HG02623 (cell line): ENCODE data around the gene KCNMA1.

Source experiments
- ATAC-seq: cut with Tn5 transposase; IDR thresholded peaks from one replicate; pipeline ENCODE4 v1.9.1; 2021; ENCODE audit warnings: moderate library complexity; ENCODE audit not compliant: unreplicated experiment

KCNMA1 gene

DNA sequence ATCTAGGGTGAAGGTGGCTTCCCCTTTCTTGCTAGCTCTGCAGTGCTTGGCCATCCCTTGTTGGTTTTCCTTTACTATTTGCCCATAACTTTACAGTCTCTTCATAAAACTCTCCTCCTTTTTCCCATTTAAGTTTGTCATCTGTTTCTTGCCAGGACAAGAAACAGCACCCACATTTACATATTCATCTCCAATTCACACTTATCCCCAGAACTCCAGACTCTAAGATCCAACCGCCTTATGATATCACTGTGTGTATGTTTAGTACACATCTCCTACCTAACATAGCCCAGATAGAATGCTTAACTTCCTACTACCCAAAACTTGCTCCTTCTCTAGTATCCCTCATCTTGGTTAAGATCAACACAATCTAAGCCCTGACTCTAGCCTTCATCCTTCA is 622.2 kb downstream of the KCNMA1 start:
- no peak for ATAC-seq

DNA sequence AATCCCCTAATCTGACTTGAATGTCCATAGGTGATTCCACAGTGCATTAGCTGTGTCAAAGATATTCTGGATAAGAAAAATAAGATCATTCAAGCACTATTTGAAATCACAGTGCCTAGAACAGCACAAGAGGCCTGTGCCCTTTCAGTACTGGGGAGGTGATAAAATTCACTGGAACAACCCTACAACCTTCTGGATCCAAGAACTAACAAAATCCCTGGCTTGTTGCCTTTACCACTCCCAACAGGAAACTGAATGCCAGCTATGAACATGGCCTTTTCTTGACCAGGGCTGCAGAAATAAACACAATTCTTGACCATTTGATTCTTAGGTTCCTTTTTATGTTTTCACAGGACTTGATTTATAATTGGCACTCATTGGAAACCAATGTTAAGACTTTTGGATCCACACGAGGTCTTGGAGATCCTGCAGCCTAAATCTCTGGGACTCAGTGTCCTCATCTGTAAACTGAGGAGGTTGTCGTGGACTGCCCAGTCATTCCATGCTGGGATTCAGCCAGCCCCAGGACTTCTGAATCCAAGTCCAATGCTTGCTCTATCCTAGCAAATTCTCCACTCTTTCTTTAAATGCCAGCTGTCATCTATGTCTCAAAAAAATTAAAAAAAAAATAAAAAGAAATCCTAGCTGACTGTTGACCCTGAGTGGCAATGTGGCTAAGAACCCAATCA is 624.7 kb downstream of the KCNMA1 start:
- no peak for ATAC-seq

- no peak for ATAC-seq
Measured at GRCh38 chr10:77011874-77012811, 625.5 kb downstream of the KCNMA1 start.

- no peak for ATAC-seq
Measured at GRCh38 chr10:77010430-77010829, 627.2 kb downstream of the KCNMA1 start.

DNA sequence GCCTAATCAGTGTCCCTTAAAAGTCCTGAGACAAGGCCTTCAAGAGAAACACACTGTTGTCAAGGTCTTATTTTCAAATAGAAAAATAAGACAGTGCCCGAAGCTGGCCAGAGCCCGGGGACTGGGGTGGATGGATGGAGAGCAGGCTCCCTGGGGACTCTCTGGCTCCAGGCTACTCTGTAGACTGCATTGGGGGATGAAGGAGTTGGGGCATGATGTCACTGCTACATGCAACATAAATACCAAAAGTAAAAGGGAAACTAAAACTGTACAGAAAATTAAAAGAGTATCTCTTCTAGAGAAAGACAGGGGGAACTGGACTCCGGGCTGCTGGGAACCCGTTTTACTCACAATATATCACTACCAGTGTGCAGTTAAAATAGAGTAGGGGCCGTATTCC is 629.8 kb downstream of the KCNMA1 start:
- peak; percentile 59 for ATAC-seq

GRCh38 chr10:77006836-77007511 is 630.6 kb downstream of the KCNMA1 start:
- ATAC-seq = no peak

DNA sequence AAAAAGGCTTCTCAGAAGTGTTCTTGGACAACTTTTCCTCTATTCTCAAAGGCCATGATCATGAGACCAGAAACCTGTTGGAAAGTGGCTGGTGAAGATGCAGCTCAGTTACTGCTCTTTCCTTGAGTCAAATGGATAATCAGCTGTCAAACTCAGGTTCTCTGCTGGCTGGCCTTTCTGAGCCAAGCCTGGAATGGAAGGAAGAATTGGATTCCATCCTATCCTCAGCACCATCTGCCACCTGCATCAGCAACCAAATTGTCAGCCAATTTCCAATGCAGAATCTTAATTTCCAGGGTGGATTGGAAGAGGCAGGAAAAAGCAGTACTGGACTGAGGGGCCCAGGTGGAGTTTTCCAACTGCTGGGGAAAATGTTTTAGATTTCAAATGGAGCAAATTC is 631.7 kb downstream of the KCNMA1 start:
- no peak for ATAC-seq

GRCh38 chr10:77004917-77005564 is 632.6 kb downstream of the KCNMA1 start:
- ATAC-seq = no peak

DNA sequence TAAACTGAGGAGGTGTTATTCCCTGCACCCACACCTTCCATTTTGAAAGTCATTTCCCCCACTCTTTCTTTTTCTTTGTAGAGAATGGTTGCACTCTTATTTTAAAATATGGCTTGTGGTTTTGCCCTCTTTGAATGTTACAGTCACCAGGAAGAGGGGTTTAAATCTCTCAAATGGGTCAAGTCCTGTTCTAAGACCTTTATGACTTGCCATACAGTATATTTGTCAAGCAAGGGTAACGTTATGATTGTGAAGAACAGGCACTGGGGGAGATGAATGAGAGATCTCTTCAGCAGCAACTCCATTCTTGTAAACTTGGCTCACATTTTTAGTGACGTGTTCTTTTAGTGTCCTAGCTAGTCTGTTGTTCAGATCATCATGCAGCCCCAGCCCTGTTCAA is 634.7 kb downstream of the KCNMA1 start:
- no peak for ATAC-seq

- ATAC-seq = no peak
Measured at GRCh38 chr10:77001206-77001605, 636.4 kb downstream of the KCNMA1 start.

GRCh38 chr10:76998451-76998850 is 639.2 kb downstream of the KCNMA1 start:
- no peak for ATAC-seq

- ATAC-seq = no peak
Measured at GRCh38 chr10:76997631-76998030, 640.0 kb downstream of the KCNMA1 start.

DNA sequence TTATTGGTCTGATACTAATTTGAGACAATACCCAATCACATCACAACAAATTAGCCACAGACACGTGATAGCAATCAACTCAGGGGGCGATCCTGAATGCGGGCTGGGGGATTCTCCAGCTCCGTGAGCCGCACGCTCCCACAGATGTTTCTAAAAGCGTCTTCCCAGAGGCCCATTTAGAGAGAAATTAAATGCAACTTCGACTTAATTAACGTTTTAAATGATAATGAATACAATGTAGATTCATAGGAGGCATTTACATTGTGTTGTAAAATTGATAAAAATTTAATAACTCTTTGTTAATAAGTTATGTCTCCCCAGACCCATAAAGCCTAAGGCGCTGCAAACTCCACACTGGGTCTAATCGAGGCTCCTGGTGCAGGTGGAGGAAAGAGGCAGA is 642.6 kb downstream of the KCNMA1 start:
- no peak for ATAC-seq

GRCh38 chr10:76993213-76993612 is 644.4 kb downstream of the KCNMA1 start:
- ATAC-seq = no peak

DNA sequence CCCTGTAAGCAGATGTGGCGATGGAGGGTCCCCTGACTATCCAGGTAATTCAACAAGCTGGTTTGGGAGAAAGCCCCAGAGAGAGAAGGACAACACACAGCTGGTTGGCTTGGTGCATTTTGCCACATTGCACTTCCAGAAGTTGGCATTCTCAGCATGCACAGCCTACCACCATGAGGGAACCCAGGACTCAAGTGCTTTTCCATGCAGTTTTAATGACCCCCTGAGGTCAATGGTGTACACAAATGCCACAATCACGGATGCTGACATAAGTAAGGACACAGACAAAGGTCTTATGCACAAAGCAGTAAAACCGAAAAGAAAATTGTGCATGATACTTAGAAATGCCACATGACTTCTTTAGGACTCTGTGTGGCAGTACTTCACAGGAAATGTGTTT is 645.1 kb downstream of the KCNMA1 start:
- ATAC-seq = no peak

GRCh38 chr10:76991621-76992020 is 646.0 kb downstream of the KCNMA1 start:
- ATAC-seq = no peak

GRCh38 chr10:76990561-76990960 is 647.0 kb downstream of the KCNMA1 start:
- ATAC-seq = no peak

DNA sequence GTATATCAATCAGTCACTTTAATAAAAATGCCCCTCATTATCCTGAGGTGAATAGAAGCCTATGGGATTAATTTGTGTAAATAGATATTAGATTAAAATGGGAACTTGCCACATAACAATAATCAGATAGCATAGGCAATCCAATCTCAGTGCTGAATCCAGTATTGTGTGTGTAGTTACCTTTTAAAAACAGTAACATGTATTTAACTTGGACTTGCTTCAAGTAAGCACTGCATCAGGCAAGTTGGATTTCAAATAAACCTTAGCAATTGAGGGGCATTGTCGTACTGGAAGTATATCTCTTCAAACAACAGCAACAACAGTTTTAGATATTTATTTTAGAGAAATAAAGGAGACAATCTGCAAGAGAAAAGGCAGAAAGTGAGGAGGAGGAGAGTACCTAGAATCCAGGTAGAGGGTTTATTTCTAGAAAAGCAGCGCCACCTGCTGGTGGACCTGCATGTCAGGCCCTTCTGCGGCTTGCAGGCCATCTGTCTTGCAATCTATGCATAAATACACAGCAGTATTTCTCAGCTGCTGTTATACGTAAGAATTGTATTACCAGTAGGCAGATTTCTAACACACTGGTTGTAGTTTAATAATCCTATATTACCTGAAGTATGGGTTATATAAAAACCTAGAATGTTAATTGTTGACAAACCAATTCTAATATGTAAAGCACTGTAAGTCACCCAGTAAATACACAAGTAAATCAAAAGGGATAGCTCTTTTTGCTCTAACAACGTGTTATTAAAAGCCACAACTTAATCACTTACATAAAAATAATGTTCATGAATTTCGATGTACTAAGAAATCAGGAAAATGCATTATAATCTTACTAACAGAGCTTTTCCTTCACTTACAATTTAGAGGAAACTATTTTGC is 652.8 kb downstream of the KCNMA1 start:
- peak; percentile 96 for ATAC-seq

- ATAC-seq = no peak
Measured at GRCh38 chr10:76983624-76984023, 654.0 kb downstream of the KCNMA1 start.

DNA sequence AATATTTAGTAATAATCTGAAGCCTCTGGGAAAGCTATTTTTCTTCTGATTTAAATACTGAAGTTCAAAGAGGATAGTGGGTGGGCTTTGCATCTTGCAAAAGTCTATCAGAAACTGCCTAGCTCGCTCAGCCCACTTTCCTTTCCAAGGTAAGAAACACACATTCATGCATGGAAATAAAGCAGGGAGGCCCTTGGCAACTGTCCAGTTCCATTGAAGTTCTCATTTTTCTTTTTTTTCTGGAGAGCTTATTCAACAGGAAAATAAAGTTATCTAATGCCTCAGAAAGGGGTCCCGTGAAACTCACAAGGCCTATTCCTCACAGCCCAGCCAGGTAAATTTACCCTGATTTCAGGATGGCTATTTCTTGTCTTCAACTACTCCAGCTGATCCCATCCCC is 654.9 kb downstream of the KCNMA1 start:
- no peak for ATAC-seq
